Vagina (tissue), 2 donors: ENCODE results near the gene MTF1.

ENCODE experiments used
- CTCF ChIP-seq, 3 experiments: fragments of 450-650 bp in 2 of 3; fragments of 200-600 bp in 1 of 3; sonication (generic) in 1 of 3; IDR thresholded peaks; one replicate each; pipeline ENCODE4 v1.5.1; 2017 to 2019; ENCODE audit warnings: antibody characterized with exemption in 3 of 3, mild to moderate bottlenecking in 2 of 3, moderate library complexity in 2 of 3
- POLR2A ChIP-seq, 2 donors: fragments of 450-650 bp; IDR thresholded peaks; one replicate each; pipeline ENCODE4 v1.6.1; 2017; ENCODE audit warnings: antibody characterized with exemption in 2 of 2, mild to moderate bottlenecking in 2 of 2, moderate library complexity in 2 of 2
- POLR2AphosphoS5 ChIP-seq, 2 donors: sonication (generic); formaldehyde crosslinking; IDR thresholded peaks; one replicate each; pipeline ENCODE4 v1.9.0; 2017; ENCODE audit warnings: antibody characterized with exemption in 2 of 2, mild to moderate bottlenecking in 2 of 2, low read depth in 1 of 2; ENCODE audit not compliant: insufficient read depth in 1 of 2

GRCh38 chr1:37794372-37795339, 64.7 kb downstream of the MTF1 start:
- TF ChIP-seq POLR2A (IDR thresholded peaks at IDR 0.05) (no peak), CTCF (IDR thresholded peaks at IDR 0.05) (no peak), POLR2AphosphoS5 (IDR thresholded peaks at IDR 0.05; ENCODE audit: insufficient read depth in 1 of 2, low read depth in 1 of 2) (no peak)
